HEK293 (cell line): ENCODE measurements around the gene SCN4B.

Source experiments
- CTCF ChIA-PET: fragments of 350-600 bp; formaldehyde crosslinking; extraction: SDS; loops from one replicate; lab custom pipeline; 2021; ENCODE audit warnings: antibody characterized with exemption; lab: Yijun Ruan, JAX
- POLR2A ChIA-PET: fragments of 300-600 bp; formaldehyde crosslinking; extraction: SDS; loops from one replicate; lab custom pipeline; 2020; ENCODE audit warnings: antibody characterized with exemption, inconsistent platforms; lab: Yijun Ruan, JAX
- H3K27ac ChIP-seq: fragments of 200-500 bp; sonication (Bioruptor generic); 2 replicates; pipeline ENCODE4 v1.5.1; 2014; ENCODE audit warnings: low read depth, low read length, control low read depth, inconsistent platforms; ENCODE audit errors: extremely low read depth
- H3K36me3 ChIP-seq, 2 experiments: fragments of 200-500 bp in 1 of 2; sonication (Bioruptor generic) in 1 of 2; 1 replicate in 1 of 2; 2 replicates in 1 of 2; pipeline ENCODE4 v1.5.1; 2014 to 2017; ENCODE audit warnings: inconsistent platforms in 2 of 2, low read length in 2 of 2; ENCODE audit not compliant: control insufficient read depth in 2 of 2, insufficient read depth in 1 of 2
- H3K4me1 ChIP-seq: fragments of 200-500 bp; sonication (Bioruptor generic); 2 replicates; pipeline ENCODE4 v1.5.1; 2014; ENCODE audit warnings: mild to moderate bottlenecking, low read length, inconsistent platforms; ENCODE audit not compliant: control insufficient read depth, insufficient read depth
- H3K4me3 ChIP-seq: 2 replicates; pipeline ENCODE4 v1.5.1; 2011; ENCODE audit warnings: low read depth, mild to moderate bottlenecking, control low read depth, low read length, moderate library complexity
- H3K9me3 ChIP-seq: fragments of 200-500 bp; sonication (Bioruptor generic); 2 replicates; pipeline ENCODE4 v1.5.1; 2014; ENCODE audit warnings: low read depth, low read length, inconsistent platforms; ENCODE audit not compliant: control insufficient read depth, insufficient read depth
- BCL11A ChIP-seq: fragments of 450-650 bp; formaldehyde crosslinking; IDR thresholded peaks from 2 replicates; pipeline ENCODE4 v1.5.1; 2016; ENCODE audit warnings: low read depth, missing biosample characterization, missing genetic modification characterization
- CTCF ChIP-seq: fragments of 450-650 bp; formaldehyde crosslinking; IDR thresholded peaks from 2 replicates; pipeline ENCODE4 v1.5.1; 2016; ENCODE audit warnings: missing biosample characterization, missing genetic modification characterization
- EGR2 ChIP-seq: fragments of 450-650 bp; formaldehyde crosslinking; IDR thresholded peaks from 2 replicates; pipeline ENCODE4 v1.5.1; 2016; ENCODE audit warnings: low read depth, missing biosample characterization, missing genetic modification characterization
- FEZF1 ChIP-seq: fragments of 450-650 bp; formaldehyde crosslinking; IDR thresholded peaks from 2 replicates; pipeline ENCODE4 v1.5.1; 2016; ENCODE audit warnings: missing biosample characterization, missing genetic modification characterization
- GLIS1 ChIP-seq: fragments of 450-650 bp; formaldehyde crosslinking; IDR thresholded peaks from 2 replicates; pipeline ENCODE4 v1.5.1; 2016; ENCODE audit warnings: missing biosample characterization, missing genetic modification characterization
- HOXA7 ChIP-seq: sonication (generic); formaldehyde crosslinking; IDR thresholded peaks from 2 replicates; pipeline ENCODE4 v1.8.1; 2022; ENCODE audit warnings: missing genetic modification reagents, borderline replicate concordance
- INSM2 ChIP-seq: fragments of 450-650 bp; formaldehyde crosslinking; IDR thresholded peaks from 2 replicates; pipeline ENCODE4 v1.5.1; 2016; ENCODE audit warnings: missing biosample characterization, missing genetic modification characterization
- KLF1 ChIP-seq: fragments of 450-650 bp; formaldehyde crosslinking; IDR thresholded peaks from 2 replicates; pipeline ENCODE4 v1.5.1; 2016; ENCODE audit warnings: missing biosample characterization, missing genetic modification characterization
- OSR2 ChIP-seq: fragments of 450-650 bp; formaldehyde crosslinking; IDR thresholded peaks from 2 replicates; pipeline ENCODE4 v1.5.1; 2016; ENCODE audit warnings: missing biosample characterization, missing genetic modification characterization
- PRDM1 ChIP-seq: fragments of 450-650 bp; formaldehyde crosslinking; IDR thresholded peaks from 2 replicates; pipeline ENCODE4; 2016; ENCODE audit warnings: missing biosample characterization, missing genetic modification characterization
- SP2 ChIP-seq: fragments of 450-650 bp; formaldehyde crosslinking; IDR thresholded peaks from 2 replicates; pipeline ENCODE4 v1.5.1; 2016; ENCODE audit warnings: missing biosample characterization, missing genetic modification characterization
- ZBTB7A ChIP-seq: fragments of 450-650 bp; formaldehyde crosslinking; IDR thresholded peaks from 2 replicates; pipeline ENCODE4 v1.5.1; 2016; ENCODE audit warnings: low read depth, missing biosample characterization, missing genetic modification characterization
- ZFHX2 ChIP-seq: fragments of 450-650 bp; formaldehyde crosslinking; conservative IDR thresholded peaks from 2 replicates; pipeline ENCODE4 v1.5.1; 2016; ENCODE audit warnings: missing biosample characterization, missing genetic modification characterization
- ZNF16 ChIP-seq: fragments of 450-650 bp; formaldehyde crosslinking; IDR thresholded peaks from 2 replicates; pipeline ENCODE4 v1.5.1; 2016; ENCODE audit warnings: low read depth, missing biosample characterization, missing genetic modification characterization
- ZNF23 ChIP-seq: fragments of 450-650 bp; formaldehyde crosslinking; IDR thresholded peaks from 2 replicates; pipeline ENCODE4 v1.5.1; 2016; ENCODE audit warnings: missing biosample characterization, missing genetic modification characterization, borderline replicate concordance
- ZNF266 ChIP-seq: fragments of 450-650 bp; formaldehyde crosslinking; IDR thresholded peaks from 2 replicates; pipeline ENCODE4 v1.5.1; 2016; ENCODE audit warnings: missing biosample characterization, missing genetic modification characterization, low read depth
- ZNF302 ChIP-seq: fragments of 450-650 bp; formaldehyde crosslinking; IDR thresholded peaks from 2 replicates; pipeline ENCODE4 v1.5.1; 2016; ENCODE audit warnings: missing biosample characterization, missing genetic modification characterization, low read depth
- ZNF341 ChIP-seq: fragments of 450-650 bp; formaldehyde crosslinking; IDR thresholded peaks from 2 replicates; pipeline ENCODE4; 2016; ENCODE audit warnings: low read depth, missing biosample characterization, missing genetic modification characterization
- ZNF350 ChIP-seq: fragments of 450-650 bp; formaldehyde crosslinking; IDR thresholded peaks from 2 replicates; pipeline ENCODE4 v1.5.0; 2017; ENCODE audit warnings: missing biosample characterization, mild to moderate bottlenecking, missing genetic modification characterization
- ZNF366 ChIP-seq: fragments of 450-650 bp; formaldehyde crosslinking; conservative IDR thresholded peaks from 2 replicates; pipeline ENCODE4 v1.5.1; 2016; ENCODE audit warnings: missing biosample characterization, missing genetic modification characterization
- ZNF544 ChIP-seq: fragments of 450-650 bp; formaldehyde crosslinking; IDR thresholded peaks from 2 replicates; pipeline ENCODE4 v1.5.0; 2017; ENCODE audit warnings: missing biosample characterization, missing genetic modification characterization
- ZNF561 ChIP-seq: fragments of 450-650 bp; IDR thresholded peaks from 2 replicates; pipeline ENCODE4 v1.5.1; 2018; ENCODE audit warnings: missing biosample characterization, missing genetic modification characterization, borderline replicate concordance
- ZNF600 ChIP-seq: fragments of 450-650 bp; formaldehyde crosslinking; IDR thresholded peaks from 2 replicates; pipeline ENCODE4 v1.5.1; 2016; ENCODE audit warnings: missing biosample characterization, missing genetic modification characterization
- ZNF621 ChIP-seq: fragments of 450-650 bp; formaldehyde crosslinking; IDR thresholded peaks from 2 replicates; pipeline ENCODE4 v1.5.1; 2017; ENCODE audit warnings: missing biosample characterization, missing genetic modification characterization
- ZNF639 ChIP-seq: fragments of 450-650 bp; formaldehyde crosslinking; IDR thresholded peaks from 2 replicates; pipeline ENCODE4 v1.5.1; 2016; ENCODE audit warnings: missing biosample characterization, missing genetic modification characterization
- ZNF785 ChIP-seq: fragments of 450-650 bp; formaldehyde crosslinking; IDR thresholded peaks from 2 replicates; pipeline ENCODE4 v1.5.1; 2016; ENCODE audit warnings: missing biosample characterization, missing genetic modification characterization
- ZNF830 ChIP-seq: fragments of 450-650 bp; IDR thresholded peaks from 2 replicates; pipeline ENCODE4 v1.5.0; 2018; ENCODE audit warnings: missing biosample characterization, missing genetic modification characterization, low read depth, mild to moderate bottlenecking, moderate library complexity
- ZNF843 ChIP-seq: fragments of 450-650 bp; formaldehyde crosslinking; IDR thresholded peaks from 2 replicates; pipeline ENCODE4 v1.5.1; 2016; ENCODE audit warnings: missing biosample characterization, missing genetic modification characterization
- ZSCAN16 ChIP-seq: fragments of 450-650 bp; formaldehyde crosslinking; IDR thresholded peaks from 2 replicates; pipeline ENCODE4 v1.5.1; 2016; ENCODE audit warnings: missing biosample characterization, missing genetic modification characterization
- TF ChIP-seq, protein P1 (sequence below): fragments of 450-650 bp; formaldehyde crosslinking; IDR thresholded peaks from 2 replicates; pipeline ENCODE4 v1.5.1; 2016; ENCODE audit warnings: missing biosample characterization, missing genetic modification characterization
- TF ChIP-seq, protein P2 (sequence below): IDR thresholded peaks from 2 replicates; pipeline ENCODE4 v1.6.1; 2011; ENCODE audit warnings: mild to moderate bottlenecking, low read depth, low read length, borderline replicate concordance

The SCN4B gene

GRCh38 chr11:118152552-118153471, at the start of gene SCN4B (continued):
- TF ChIP-seq ZFHX2 (peak; percentile 55), GLIS1 (tag by site-specific recombination) (peak; percentile 58), ZNF366 (peak; percentile 64), ZNF341 (tag by site-specific recombination) (peak; percentile 91), HOXA7 (CRISPR knock-in tag) (no peak), SP2 (peak; percentile 27; the same call in 1 of the 2 replicates), ZNF843 (tag by site-specific recombination) (no peak), ZNF350 (no peak), PRDM1 (peak; percentile 7; the same call in 1 of the 2 replicates), BCL11A (no peak), OSR2 (tag by site-specific recombination) (peak; percentile 64; the same call in 1 of the 2 replicates), ZBTB7A (tag by site-specific recombination) (0 out of 2 replicates have a peak, but pooled peaks have one; percentile 25), KLF1 (tag by site-specific recombination) (peak; percentile 23; the same call in 1 of the 2 replicates)
- TF ChIP-seq, protein P1, sequence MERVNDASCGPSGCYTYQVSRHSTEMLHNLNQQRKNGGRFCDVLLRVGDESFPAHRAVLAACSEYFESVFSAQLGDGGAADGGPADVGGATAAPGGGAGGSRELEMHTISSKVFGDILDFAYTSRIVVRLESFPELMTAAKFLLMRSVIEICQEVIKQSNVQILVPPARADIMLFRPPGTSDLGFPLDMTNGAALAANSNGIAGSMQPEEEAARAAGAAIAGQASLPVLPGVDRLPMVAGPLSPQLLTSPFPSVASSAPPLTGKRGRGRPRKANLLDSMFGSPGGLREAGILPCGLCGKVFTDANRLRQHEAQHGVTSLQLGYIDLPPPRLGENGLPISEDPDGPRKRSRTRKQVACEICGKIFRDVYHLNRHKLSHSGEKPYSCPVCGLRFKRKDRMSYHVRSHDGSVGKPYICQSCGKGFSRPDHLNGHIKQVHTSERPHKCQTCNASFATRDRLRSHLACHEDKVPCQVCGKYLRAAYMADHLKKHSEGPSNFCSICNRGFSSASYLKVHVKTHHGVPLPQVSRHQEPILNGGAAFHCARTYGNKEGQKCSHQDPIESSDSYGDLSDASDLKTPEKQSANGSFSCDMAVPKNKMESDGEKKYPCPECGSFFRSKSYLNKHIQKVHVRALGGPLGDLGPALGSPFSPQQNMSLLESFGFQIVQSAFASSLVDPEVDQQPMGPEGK: peak; percentile 71; the same call in 1 of the 2 replicates
- TF ChIP-seq, protein P2, sequence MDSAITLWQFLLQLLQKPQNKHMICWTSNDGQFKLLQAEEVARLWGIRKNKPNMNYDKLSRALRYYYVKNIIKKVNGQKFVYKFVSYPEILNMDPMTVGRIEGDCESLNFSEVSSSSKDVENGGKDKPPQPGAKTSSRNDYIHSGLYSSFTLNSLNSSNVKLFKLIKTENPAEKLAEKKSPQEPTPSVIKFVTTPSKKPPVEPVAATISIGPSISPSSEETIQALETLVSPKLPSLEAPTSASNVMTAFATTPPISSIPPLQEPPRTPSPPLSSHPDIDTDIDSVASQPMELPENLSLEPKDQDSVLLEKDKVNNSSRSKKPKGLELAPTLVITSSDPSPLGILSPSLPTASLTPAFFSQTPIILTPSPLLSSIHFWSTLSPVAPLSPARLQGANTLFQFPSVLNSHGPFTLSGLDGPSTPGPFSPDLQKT: no peak

DNA sequence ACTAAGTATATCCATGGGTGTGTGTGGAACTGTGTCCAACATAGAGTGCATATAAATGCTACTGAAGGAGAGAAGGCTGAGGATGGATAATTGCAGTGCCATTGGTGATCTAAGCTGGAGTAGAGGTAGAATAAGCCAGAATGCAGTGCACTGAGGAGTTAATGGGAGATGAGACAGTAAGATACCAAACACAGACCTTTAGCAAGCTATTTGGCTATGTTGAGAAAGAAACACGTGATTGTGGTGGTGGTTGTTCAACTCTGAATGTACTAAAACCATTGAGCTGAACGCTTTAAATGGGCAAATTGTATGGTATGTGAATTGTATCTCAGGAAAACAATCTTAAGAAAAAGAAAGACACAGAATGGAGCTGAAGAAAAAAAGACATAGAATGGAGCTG, 49.3 kb upstream of the SCN4B start:
- Histone ChIP-seq H3K4me1 (no peaks in the 10 kb centered on the region), H3K4me3 (no peak overlapping the region), H3K9me3 (no peaks in the 10 kb centered on the region), H3K27ac (no peak overlapping the region), H3K36me3 (no peaks in the 10 kb centered on the region)
- CTCF ChIA-PET: interaction anchor here (0.6 kb wide), 1 partner anchor 102 kb away, joined by 3 read pairs; no protein-coding TSS in a partner anchor
- POLR2A ChIA-PET: no interaction called here
- TF ChIP-seq ZNF639 (tag by site-specific recombination): no peak
- no peak for TF ChIP-seq ZSCAN16 (tag by site-specific recombination)
- no peak for TF ChIP-seq INSM2 (tag by site-specific recombination)
- no peak for TF ChIP-seq FEZF1 (tag by site-specific recombination)
- TF ChIP-seq EGR2 (tag by site-specific recombination): no peak
- no peak for TF ChIP-seq ZNF302 (tag by site-specific recombination)
- no peak for TF ChIP-seq ZNF621 (tag by site-specific recombination)
- no peak for TF ChIP-seq ZNF544 (tag by site-specific recombination)
- no peak for TF ChIP-seq ZNF23 (tag by site-specific recombination)
- no peak for TF ChIP-seq ZNF785 (tag by site-specific recombination)
- no peak for TF ChIP-seq ZNF266
- TF ChIP-seq ZNF600 (tag by site-specific recombination): no peak
- TF ChIP-seq ZNF561 (tag by site-specific recombination): no peak
- no peak for TF ChIP-seq CTCF (tag by site-specific recombination)
- TF ChIP-seq ZNF16 (tag by site-specific recombination): no peak
- no peak for TF ChIP-seq ZNF830 (tag by site-specific recombination)
